K562 (cell line): ENCODE measurements around the gene VIM. TPM values are rescaled to one million over a fixed set of nuclear protein-coding genes. Genes with fewer than 3 reads are reported as not detected.

Source experiments
- ATAC-seq: fragments of 200-7000 bp; cut with Tn5 transposase; 3 replicates; pipeline ENCODE4 v1.9.1; 2020; ENCODE audit warnings: moderate library complexity
- BruUV-seq: library from RNA; stranded (reverse); fragments of 400-500 nt; replicated peaks from 2 replicates; lab custom pipeline; 2021; lab: Mats Ljungman, UMichigan
- CTCF ChIA-PET: fragments of 300-600 bp; formaldehyde crosslinking; extraction: SDS; loops from one replicate; lab custom pipeline; 2021; ENCODE audit warnings: low intra/inter-chr PET ratio; lab: Yijun Ruan, JAX
- POLR2A ChIA-PET: fragments of 300-600, 350-650 bp; sonication (Branson Sonifier 250); formaldehyde crosslinking; extraction: SDS; loops from one replicate; lab custom pipeline; 2021; ENCODE audit warnings: antibody characterized with exemption, inconsistent platforms; lab: Yijun Ruan, JAX
- DNase-seq, 4 experiments: peaks; one replicate each; pipeline versions ENCODE4 v3.0.0 to v3.0.0-alpha.2; 2011 to 2018; ENCODE audit warnings: low spot score in 3 of 4, mixed read lengths in 3 of 4; ENCODE audit errors: extremely low read depth in 1 of 4
- FAIRE-seq: peaks from 2 replicates; lab custom pipeline; 2011; peaks lifted over from hg19 to GRCh38; lab: Jason Lieb, UNC
- H2AFZ ChIP-seq: 2 replicates; pipeline ENCODE4 v1.6.0; 2011; ENCODE audit warnings: low read depth, low read length, control low read depth, inconsistent platforms
- H3K27ac ChIP-seq: fragments of 200-600 bp; 3 replicates; pipeline ENCODE4 v1.8.0; 2011; ENCODE audit warnings: low read depth, mild to moderate bottlenecking, control low read depth, inconsistent platforms, low read length, moderate library complexity, mixed read lengths; ENCODE audit errors: extremely low read depth
- H3K27me3 ChIP-seq, 2 experiments: fragments of 300-600 bp in 1 of 2; 2 replicates in 1 of 2; 3 replicates in 1 of 2; pipeline versions ENCODE4 v1.6.0 to v1.8.0; 2011; ENCODE audit warnings: inconsistent platforms in 2 of 2, low read length in 2 of 2, mild to moderate bottlenecking in 1 of 2, mixed read lengths in 1 of 2, moderate library complexity in 1 of 2; ENCODE audit not compliant: control insufficient read depth in 2 of 2, insufficient read depth in 2 of 2
- H3K36me3 ChIP-seq: fragments of 300-600 bp; 3 replicates; pipeline ENCODE4 v1.8.0; 2011; ENCODE audit warnings: mild to moderate bottlenecking, low read length, inconsistent platforms; ENCODE audit not compliant: control insufficient read depth, insufficient read depth
- H3K4me1 ChIP-seq, 2 experiments: fragments of 200-600 bp in 1 of 2; replicated peaks in 1 of 2; 2 replicates in 1 of 2; 3 replicates in 1 of 2; pipeline versions ENCODE4 v1.5.1 to v1.8.0; 2011; ENCODE audit warnings: inconsistent platforms in 2 of 2, low read length in 2 of 2, mild to moderate bottlenecking in 1 of 2, mixed read lengths in 1 of 2, moderate library complexity in 1 of 2; ENCODE audit not compliant: control insufficient read depth in 2 of 2, insufficient read depth in 2 of 2
- H3K4me2 ChIP-seq: 2 replicates; pipeline ENCODE4 v1.6.1; 2011; ENCODE audit warnings: low read length, control low read depth, inconsistent platforms, mixed read lengths; ENCODE audit not compliant: insufficient read depth
- H3K4me3 ChIP-seq: fragments of 200-600 bp; sonication (generic), shearing (Covaris generic); 2 replicates; pipeline ENCODE4 v1.5.1; 2016; ENCODE audit warnings: control low read depth, inconsistent platforms
- H3K79me2 ChIP-seq: fragments of 200-600 bp; 3 replicates; pipeline ENCODE4 v1.8.0; 2011; ENCODE audit warnings: low read length, inconsistent platforms; ENCODE audit not compliant: control insufficient read depth, insufficient read depth
- H3K9ac ChIP-seq, 2 experiments: 2 replicates each; pipeline versions ENCODE4 v1.6.0 to v1.6.1; 2011; ENCODE audit warnings: low read depth in 2 of 2, low read length in 2 of 2, control low read depth in 1 of 2, inconsistent platforms in 1 of 2, mild to moderate bottlenecking in 1 of 2, mixed read lengths in 1 of 2; ENCODE audit not compliant: insufficient read depth in 1 of 2
- H3K9me1 ChIP-seq: one replicate; pipeline ENCODE4 v1.6.0; 2011; ENCODE audit warnings: inconsistent platforms, mild to moderate bottlenecking, low read length, moderate library complexity; ENCODE audit not compliant: control insufficient read depth, insufficient read depth
- H3K9me3 ChIP-seq: replicated peaks from 2 replicates; pipeline ENCODE4 v1.5.1; 2011; ENCODE audit warnings: low read depth, low read length, inconsistent platforms; ENCODE audit not compliant: control insufficient read depth, insufficient read depth
- H4K20me1 ChIP-seq: replicated peaks from 2 replicates; pipeline ENCODE4 v1.6.1; 2011; ENCODE audit warnings: low read length, inconsistent platforms, mixed read lengths; ENCODE audit not compliant: control insufficient read depth, insufficient read depth
- ARID1B ChIP-seq: fragments of 450-650 bp; IDR thresholded peaks from 2 replicates; pipeline ENCODE4 v1.6.1; 2016; ENCODE audit warnings: antibody characterized with exemption, mild to moderate bottlenecking, inconsistent platforms
- CBX3 ChIP-seq, 2 experiments: IDR thresholded peaks; 1 replicate in 1 of 2; 2 replicates in 1 of 2; pipeline ENCODE4 v1.6.1; 2012; ENCODE audit warnings: inconsistent platforms in 2 of 2, low read length in 2 of 2, borderline replicate concordance in 1 of 2, control low read depth in 1 of 2
- DDX20 ChIP-seq: fragments of 450-650 bp; IDR thresholded peaks from 2 replicates; pipeline ENCODE4 v1.6.1; 2016; ENCODE audit warnings: missing genetic modification characterization, low read depth, mild to moderate bottlenecking, missing compliant biosample characterization, moderate library complexity
- EP300 ChIP-seq: IDR thresholded peaks from 2 replicates; pipeline ENCODE4 v1.6.1; 2012; ENCODE audit warnings: low read length, improper control_type of control experiment
- FOXA3 ChIP-seq, 2 experiments: fragments of 450-650 bp in 1 of 2; sonication (generic) in 1 of 2; formaldehyde crosslinking; IDR thresholded peaks in 1 of 2; conservative IDR thresholded peaks in 1 of 2; 2 replicates each; pipeline versions ENCODE4 v1.4.0 to v1.8.0; 2020 to 2022; ENCODE audit warnings: mild to moderate bottlenecking in 2 of 2, missing genetic modification reagents in 1 of 2
- FOXK2 ChIP-seq, 2 experiments: fragments of 450-650 bp; IDR thresholded peaks in 1 of 2; conservative IDR thresholded peaks in 1 of 2; 2 replicates each; pipeline ENCODE4 v1.6.1; 2016; ENCODE audit warnings: low read depth in 2 of 2, mild to moderate bottlenecking in 1 of 2
- FOXM1 ChIP-seq, 2 experiments: fragments of 450-650 bp in 1 of 2; sonication (generic) in 1 of 2; formaldehyde crosslinking in 1 of 2; IDR thresholded peaks; 2 replicates each; pipeline versions ENCODE4 v1.6.1 to v1.9.0; 2017 to 2022; ENCODE audit warnings: low read depth in 2 of 2, mild to moderate bottlenecking in 2 of 2, missing genetic modification reagents in 1 of 2, moderate library complexity in 1 of 2
- MBD2 ChIP-seq: sonication (generic); IDR thresholded peaks from 2 replicates; pipeline ENCODE4 v1.6.1; 2016; ENCODE audit warnings: low read depth, borderline replicate concordance
- NCOR1 ChIP-seq: fragments of 450-650 bp; IDR thresholded peaks from 2 replicates; pipeline ENCODE4 v1.6.1; 2016; ENCODE audit warnings: mild to moderate bottlenecking, moderate library complexity
- SETDB1 ChIP-seq: IDR thresholded peaks from one replicate; pipeline ENCODE4 v1.6.1; 2012; ENCODE audit warnings: low read length, control low read depth, inconsistent platforms
- SMARCA4 ChIP-seq: fragments of 450-650 bp; IDR thresholded peaks from 2 replicates; pipeline ENCODE4 v1.6.1; 2016
- SP2 ChIP-seq: IDR thresholded peaks from 2 replicates; pipeline ENCODE4 v1.6.1; 2011; ENCODE audit warnings: mild to moderate bottlenecking, low read depth, low read length, moderate library complexity; ENCODE audit not compliant: poor library complexity, severe bottlenecking; ENCODE audit errors: extremely low read depth
- TEAD4 ChIP-seq, 2 experiments: sonication (generic) in 1 of 2; formaldehyde crosslinking in 1 of 2; IDR thresholded peaks; 2 replicates each; pipeline versions ENCODE4 v1.6.1 to v1.8.0; 2012 to 2022; ENCODE audit warnings: borderline replicate concordance in 1 of 2, inconsistent platforms in 1 of 2, low read length in 1 of 2, mild to moderate bottlenecking in 1 of 2, missing genetic modification reagents in 1 of 2
- TOE1 ChIP-seq, 2 experiments: fragments of 450-650 bp in 1 of 2; sonication (generic) in 1 of 2; formaldehyde crosslinking in 1 of 2; IDR thresholded peaks; 2 replicates each; pipeline versions ENCODE4 v1.7.1 to v1.8.0; 2016 to 2022; ENCODE audit warnings: borderline replicate concordance in 2 of 2, mild to moderate bottlenecking in 2 of 2, antibody characterized with exemption in 1 of 2, inconsistent platforms in 1 of 2, low read depth in 1 of 2, missing genetic modification reagents in 1 of 2, moderate library complexity in 1 of 2
- ZNF695 ChIP-seq: fragments of 450-650 bp; formaldehyde crosslinking; IDR thresholded peaks from 2 replicates; pipeline ENCODE4 v1.4.0; 2020; ENCODE audit warnings: mild to moderate bottlenecking, moderate library complexity
- WGBS: fragments of 100-300 bp; shearing (Covaris generic); methylation state at CpG from one replicate; pipeline ENCODE4 v1.1.6; 2016; ENCODE audit warnings: low coverage, mixed read lengths; ENCODE audit not compliant: insufficient coverage; ENCODE audit errors: missing lambda C conversion rate; 5-methylcytosine and 5-hydroxymethylcytosine counted together
- in situ Hi-C: fragments of 300-500 bp; cut with MboI; formaldehyde crosslinking; loops from 4 replicates; pipeline ENCODE4 v1.15.0; 2018; ENCODE audit warnings: inconsistent platforms, mixed read lengths
- intact Hi-C: fragments of 100-400 bp; cut with micrococcal nuclease; formaldehyde crosslinking; loops from 2 replicates; pipeline ENCODE4 v1.14.2; 2022
- polyA plus RNA-seq, 8 experiments: library from polyadenylated mRNA; depleted of rRNA in 4 of 8; stranded (reverse) in 5 of 8; unstranded in 3 of 8; fragments of >200 nt; fragmentation: Nextera tagmentation in 2 of 8; fragmentation: Illumina TruSeq in 1 of 8; extraction: Ambion mirVana in 2 of 8; extraction: Trizol in 1 of 8; gene quantifications; 2 replicates each; pipeline versions ENCODE4 v1.2.1 to v1.2.3, GENCODE V29; 2011 to 2014; ENCODE audit warnings: inconsistent platforms in 1 of 8, missing spikeins in 1 of 8
- total RNA-seq, 7 experiments: library from RNA; depleted of rRNA in 6 of 7; stranded (reverse); fragments of >200 nt in 6 of 7; fragmentation: Illumina TruSeq in 2 of 7; extraction: Trizol in 2 of 7; gene quantifications; 2 replicates each; pipeline versions ENCODE4 v1.2.1 to v1.2.3, GENCODE V29; 2011 to 2021; ENCODE audit warnings: low replicate concordance in 1 of 7

Gene VIM
- total and polyA plus RNA-seq, 9 of the 15 experiments (the other 6 are each of a cell fraction or from before 2014, with no cell fraction given), result 86.0 to 621 (median 383) TPM

DNA sequence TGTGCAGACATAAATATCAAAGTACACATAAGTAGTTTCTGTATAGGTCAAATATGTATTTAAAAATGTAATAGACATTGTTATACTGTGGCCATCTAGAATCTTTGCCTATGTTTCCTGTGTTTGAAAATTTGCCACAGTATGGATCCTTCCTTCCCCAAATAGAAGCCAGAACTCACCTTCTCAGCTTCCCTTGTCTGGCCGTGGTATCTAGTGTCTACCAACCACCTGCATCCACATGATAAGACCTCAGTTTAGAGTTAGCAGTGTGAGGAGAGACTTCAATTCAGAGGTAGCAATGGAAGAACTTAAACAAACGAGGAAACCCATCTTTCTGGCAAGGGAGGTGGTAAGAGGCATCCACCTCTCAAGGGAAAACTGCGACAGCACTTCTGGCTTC, 31.5 kb upstream of the VIM start (continued):
- TF ChIP-seq EP300 (peak; percentile 64; the same call in 1 of the 2 replicates), NCOR1 (peak; percentile 51), TEAD4 (IDR thresholded peaks at IDR 0.05; ENCODE audit: low read length) (peak; percentile 65), TEAD4 (CRISPR knock-in tag; IDR thresholded peaks at IDR 0.05; ENCODE audit: borderline replicate concordance) (no peak), FOXA3 (CRISPR knock-in tag; conservative IDR thresholded peaks at IDR 0.05 in 1 of 2, IDR thresholded peaks at IDR 0.05 in 1 of 2) (0 out of 4 replicates have a peak, but pooled peaks of 1 of the 2 experiments have one; percentile 17), SETDB1 (no peak), MBD2 (no peak), FOXM1 (IDR thresholded peaks at IDR 0.05; ENCODE audit: low read depth) (0 out of 2 replicates have a peak, but pooled peaks have one; percentile 21), FOXM1 (CRISPR knock-in tag; IDR thresholded peaks at IDR 0.05; ENCODE audit: low read depth) (no peak)

DNA sequence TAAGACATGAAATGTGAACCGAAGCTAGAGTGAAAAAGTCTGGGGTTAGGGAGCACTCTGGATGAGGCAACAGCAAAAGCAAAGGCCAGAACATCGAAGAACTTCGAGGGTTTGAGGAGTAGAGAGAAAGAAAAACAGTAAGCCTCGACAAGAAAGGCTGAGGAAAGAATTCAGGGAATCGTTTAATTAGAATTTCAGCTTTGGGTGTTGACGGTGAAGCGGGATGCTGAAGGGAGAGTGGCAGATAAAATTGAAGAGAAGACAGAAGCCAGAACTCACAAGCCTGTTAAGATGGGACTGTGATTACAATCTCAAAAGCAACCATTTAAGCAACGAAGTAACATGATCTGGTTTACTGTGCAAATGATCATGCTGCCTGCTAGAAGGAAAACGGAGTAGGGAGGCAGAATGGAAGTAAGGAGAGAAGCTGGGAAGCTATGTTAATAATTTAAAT, 28.7 kb upstream of the VIM start:
- H4K20me1 ChIP-seq, result no peaks in the 10 kb centered on the region
- ChIA-PET CTCF (no interaction called here), POLR2A (interaction anchor here (0.6 to 1.1 kb wide), 2 partner anchors 12 to 909 kb away, joined by 3 read pairs; no protein-coding TSS in a partner anchor)
- no peaks in the 10 kb centered on the region for H3K9me3 ChIP-seq
- intact Hi-C loops (no loop called here), in situ Hi-C loops (no loop called here)
- peak overlapping the region; percentile 81 for H3K4me2 ChIP-seq
- BruUV-seq, result no TSS peak
- peaks cover 28% of the 10 kb centered on the region; the same call in 2 of the 3 replicates for H3K79me2 ChIP-seq
- peaks cover 14 to 50% of the 10 kb centered on the region in 2 experiments for H3K4me1 ChIP-seq
- H3K9me1 ChIP-seq, result no peaks in the 10 kb centered on the region
- FAIRE-seq (peak; percentile 49), ATAC-seq (no peak), DNase-seq (peak in 2 of 4 experiments; percentile 34 to 61)
- H3K27me3 ChIP-seq, result no peaks in the 10 kb centered on the region
- H2AFZ ChIP-seq, result peak overlapping the region; percentile 90
- 3% methylated on average over 9 of the region's 9 CpGs for whole genome bisulfite sequencing
- peak overlapping the region; percentile 89 for H3K27ac ChIP-seq
- no peak overlapping the region for H3K4me3 ChIP-seq
- peak overlapping the region; percentile 24 to 79; a peak in 3 of 4 replicates for H3K9ac ChIP-seq
- H3K36me3 ChIP-seq, result no peaks in the 10 kb centered on the region
- TF ChIP-seq FOXK2 (conservative IDR thresholded peaks at IDR 0.05 in 1 of 2, IDR thresholded peaks at IDR 0.05 in 1 of 2; ENCODE audit: low read depth in 2 of 2) (peak; percentile 19 to 35; a peak in 2 of 4 replicates), DDX20 (tag) (no peak), CBX3 (IDR thresholded peaks at IDR 0.05; ENCODE audit: borderline replicate concordance in 1 of 2, low read length in 2 of 2) (no peak), ZNF695 (CRISPR knock-in tag) (no peak), TOE1 (IDR thresholded peaks at IDR 0.05; ENCODE audit: borderline replicate concordance) (peak; percentile 18; the same call in 1 of the 2 replicates), TOE1 (CRISPR knock-in tag; IDR thresholded peaks at IDR 0.05; ENCODE audit: borderline replicate concordance, low read depth) (no peak), SMARCA4 (peak; percentile 55; the same call in 1 of the 2 replicates), ARID1B (peak; percentile 41; the same call in 1 of the 2 replicates), SP2 (no peak)
